GM13977 (cell line): ENCODE measurements around the gene CFL2.
"Not testable (repeated sequence)": the region's sequence is repeated elsewhere in the genome, so short reads cannot be mapped to it uniquely, and the experiment has no call there.

Experiments used
- DNase-seq: peaks from one replicate; pipeline ENCODE4 v3.0.0; 2012; ENCODE audit warnings: low spot score
- in situ Hi-C: fragments of 300-500 bp; cut with MboI; formaldehyde crosslinking; loops from one replicate; pipeline ENCODE4 v1.12.0; 2022; ENCODE audit warnings: low sequenced_read_pairs, low pct_unique_long_range_greater_than_20kb, mixed read lengths, inconsistent platforms; ENCODE audit not compliant: unreplicated experiment
- TF ChIP-seq, protein P1 (sequence below): IDR thresholded peaks from 2 replicates; pipeline ENCODE4 v1.5.1; 2012; ENCODE audit warnings: mild to moderate bottlenecking, control low read depth; ENCODE audit not compliant: insufficient read depth; ENCODE audit errors: extremely low read depth, missing control alignments

CFL2 gene

DNA sequence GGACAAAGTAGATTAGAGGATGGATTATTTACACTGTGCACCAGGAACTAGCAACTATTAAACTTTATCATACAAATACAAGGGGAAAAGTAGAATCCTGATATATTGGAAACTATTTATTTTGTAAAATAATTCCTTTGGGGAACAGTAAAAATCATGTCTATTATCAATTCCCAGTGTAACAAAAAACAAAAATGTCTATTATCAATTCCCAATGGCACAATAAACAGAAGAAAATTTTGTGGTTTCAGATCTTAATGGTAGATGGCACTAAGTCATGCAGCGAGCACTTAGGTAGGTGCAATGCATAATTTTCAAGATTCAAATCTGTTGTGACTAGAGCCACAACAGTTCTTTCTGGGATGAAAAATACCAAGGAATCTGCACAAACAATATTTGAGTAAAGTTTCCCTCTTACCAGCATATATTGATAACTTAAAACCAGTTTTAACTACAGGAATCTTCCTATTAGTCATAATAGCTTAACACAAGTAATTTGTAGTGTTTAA, 13.7 kb downstream of the CFL2 start:
- in situ Hi-C loops = no loop called here
- DNase-seq = no peak
- TF ChIP-seq, protein P1, sequence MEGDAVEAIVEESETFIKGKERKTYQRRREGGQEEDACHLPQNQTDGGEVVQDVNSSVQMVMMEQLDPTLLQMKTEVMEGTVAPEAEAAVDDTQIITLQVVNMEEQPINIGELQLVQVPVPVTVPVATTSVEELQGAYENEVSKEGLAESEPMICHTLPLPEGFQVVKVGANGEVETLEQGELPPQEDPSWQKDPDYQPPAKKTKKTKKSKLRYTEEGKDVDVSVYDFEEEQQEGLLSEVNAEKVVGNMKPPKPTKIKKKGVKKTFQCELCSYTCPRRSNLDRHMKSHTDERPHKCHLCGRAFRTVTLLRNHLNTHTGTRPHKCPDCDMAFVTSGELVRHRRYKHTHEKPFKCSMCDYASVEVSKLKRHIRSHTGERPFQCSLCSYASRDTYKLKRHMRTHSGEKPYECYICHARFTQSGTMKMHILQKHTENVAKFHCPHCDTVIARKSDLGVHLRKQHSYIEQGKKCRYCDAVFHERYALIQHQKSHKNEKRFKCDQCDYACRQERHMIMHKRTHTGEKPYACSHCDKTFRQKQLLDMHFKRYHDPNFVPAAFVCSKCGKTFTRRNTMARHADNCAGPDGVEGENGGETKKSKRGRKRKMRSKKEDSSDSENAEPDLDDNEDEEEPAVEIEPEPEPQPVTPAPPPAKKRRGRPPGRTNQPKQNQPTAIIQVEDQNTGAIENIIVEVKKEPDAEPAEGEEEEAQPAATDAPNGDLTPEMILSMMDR = no peak

DNA sequence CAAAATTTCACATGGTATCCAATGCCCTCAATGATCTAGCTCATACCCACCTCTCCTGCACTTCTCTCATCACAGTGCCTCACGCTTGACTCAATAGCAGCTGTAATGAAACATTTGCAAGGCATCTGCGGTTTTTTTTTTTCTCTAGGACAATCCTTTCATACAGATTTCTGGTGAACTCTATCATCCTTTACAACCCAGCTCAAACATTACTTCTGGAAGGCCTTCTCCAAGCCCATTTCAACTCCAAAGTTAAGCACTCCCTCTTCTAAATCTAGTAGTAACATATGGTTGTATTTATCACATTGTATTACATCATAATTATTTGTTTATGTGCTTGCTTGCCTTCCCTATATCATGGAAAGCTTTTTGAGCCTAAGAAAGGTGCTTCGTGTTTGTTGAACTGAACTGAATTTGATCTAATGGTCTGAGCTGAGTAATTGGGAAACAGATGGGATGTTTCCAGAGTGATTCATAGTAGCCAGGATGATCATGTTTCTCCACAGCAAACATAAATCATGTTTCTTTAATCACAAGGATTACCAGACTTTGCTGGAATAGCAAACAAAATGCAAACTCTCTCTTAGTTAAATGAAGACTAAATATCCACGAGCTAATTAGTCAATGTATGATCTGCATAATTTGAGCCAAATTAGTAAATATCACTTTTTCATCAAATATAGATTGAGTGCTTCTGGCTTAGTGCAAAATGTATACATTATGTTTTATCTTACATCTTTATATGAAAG, 14.3 kb downstream of the CFL2 start:
- no peak for DNase-seq
- in situ Hi-C loops = no loop called here
- TF ChIP-seq, protein P1 = no peak

DNA sequence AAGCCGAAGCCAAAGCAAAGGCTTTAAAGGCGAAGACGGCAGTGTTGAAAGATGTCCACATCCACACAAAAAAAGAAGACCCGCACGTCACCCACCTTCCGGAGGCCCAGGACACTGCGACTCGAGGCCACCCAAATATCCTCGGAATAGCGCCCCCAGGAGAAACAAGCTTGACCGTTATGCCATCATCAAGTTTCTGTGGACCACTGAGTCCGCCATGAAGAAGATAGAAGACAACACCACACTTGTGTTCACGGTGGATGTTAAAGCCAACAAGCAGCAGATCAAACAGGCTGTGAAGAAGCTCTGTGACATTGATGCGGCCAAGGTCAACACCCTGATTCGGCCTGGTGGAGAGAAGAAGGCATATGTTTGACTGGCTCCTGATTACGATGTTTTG, 20.2 kb downstream of the CFL2 start:
- DNase-seq, in situ Hi-C loops: not testable (repeated sequence)

DNA sequence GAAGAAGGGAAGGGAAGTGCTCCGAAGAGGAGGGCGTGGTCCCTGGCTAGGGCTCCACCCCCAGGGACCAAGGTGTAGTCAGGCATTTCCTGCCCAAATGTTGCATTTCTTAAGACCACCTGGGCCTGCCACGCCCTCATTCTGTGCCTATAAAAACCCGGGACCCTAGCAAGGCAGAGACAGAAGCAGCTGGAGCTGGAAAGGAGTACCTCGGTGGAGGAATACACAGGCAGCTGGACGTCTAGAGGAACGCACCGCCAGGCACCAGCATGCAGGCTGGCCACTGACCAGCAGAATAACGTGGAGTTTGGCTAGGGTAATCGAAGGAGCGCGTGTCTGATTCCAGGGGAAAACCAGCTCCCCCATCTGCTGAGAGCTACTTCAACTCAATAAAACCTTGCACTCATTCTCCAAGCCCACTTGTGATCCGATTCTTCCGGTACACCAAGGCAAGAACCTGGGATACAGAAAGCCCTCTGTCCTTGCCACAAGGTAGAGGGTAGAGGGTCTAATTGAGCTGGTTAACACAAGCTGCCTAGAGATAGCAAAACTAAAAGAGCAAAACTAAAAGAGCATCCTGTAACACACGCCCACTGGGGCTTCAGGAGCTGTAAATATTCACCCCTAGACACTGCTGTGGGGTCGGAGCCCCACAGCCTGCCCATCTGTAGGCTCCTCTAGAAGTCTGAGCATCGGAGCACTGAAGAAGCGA, 21.0 kb downstream of the CFL2 start:
- in situ Hi-C loops = no loop called here
- TF ChIP-seq, protein P1 = no peak
- no peak for DNase-seq

DNA sequence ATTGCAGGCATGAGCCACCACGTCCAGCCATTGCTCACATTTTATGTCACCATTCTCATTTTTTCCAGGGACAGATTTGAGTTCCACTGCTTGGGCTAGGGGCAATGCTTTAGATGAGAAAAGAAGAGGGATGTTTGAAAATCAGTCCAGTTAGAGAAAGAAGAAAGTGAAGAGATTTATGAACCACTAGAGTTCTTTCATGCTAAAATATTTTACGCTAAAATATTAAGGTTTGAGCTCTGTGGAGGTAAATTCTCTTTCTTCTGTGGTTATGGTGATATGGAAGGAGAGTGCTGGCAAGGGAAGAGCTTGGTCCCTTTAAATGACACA, 21.5 kb downstream of the CFL2 start:
- DNase-seq = no peak
- TF ChIP-seq, protein P1 = no peak
- in situ Hi-C loops = no loop called here

DNA sequence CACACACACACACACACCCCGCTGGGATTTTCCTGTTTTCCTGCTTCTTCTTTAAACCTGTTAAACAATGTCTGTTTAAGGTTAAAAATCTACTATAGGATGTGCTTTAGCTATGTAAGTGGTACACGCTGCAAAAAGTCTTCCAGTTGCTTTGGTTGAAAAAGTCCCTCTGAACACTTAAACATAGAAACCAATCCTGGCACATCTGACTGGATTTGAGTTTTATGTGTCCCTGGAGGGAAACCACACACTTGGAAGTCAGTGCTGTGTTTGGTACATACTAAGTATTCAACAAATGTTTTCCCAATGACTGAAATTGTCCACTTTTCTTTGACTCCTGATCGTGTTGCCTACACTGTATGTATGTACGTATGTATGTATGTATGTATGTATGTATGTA, 22.0 kb downstream of the CFL2 start:
- TF ChIP-seq, protein P1 = no peak
- no peak for DNase-seq
- in situ Hi-C loops = no loop called here

DNA sequence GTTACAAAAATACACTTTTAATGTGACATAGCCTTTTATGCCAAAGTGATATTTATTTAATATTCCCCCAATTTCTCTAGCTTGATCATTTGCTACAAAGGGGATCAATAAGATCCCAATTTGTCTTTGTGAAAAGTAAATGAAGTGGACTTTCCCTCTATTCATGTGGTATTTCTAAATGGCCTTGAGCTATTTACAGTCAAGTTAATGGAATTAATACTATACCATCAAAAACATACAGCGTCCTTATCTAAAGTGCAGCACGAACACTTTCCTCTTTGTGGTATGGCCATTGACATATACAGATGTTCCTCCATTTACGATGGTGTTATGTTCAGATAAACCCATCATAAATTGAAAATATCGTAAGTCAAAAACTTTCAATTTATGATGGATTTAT, 23.2 kb downstream of the CFL2 start:
- DNase-seq = no peak
- TF ChIP-seq, protein P1 = no peak

More for the DNA sequence above, 23.2 kb downstream of the CFL2 start:
- in situ Hi-C loops = no loop called here
